ENCODE data around the gene HGF. TPM values are rescaled to one million over a fixed set of nuclear protein-coding genes. Genes with fewer than 3 reads are reported as not detected.

The HGF gene
- polyA plus RNA-seq, 1 of the 3 experiments (the other 2 are of a cell fraction): 1.5 TPM

DNA sequence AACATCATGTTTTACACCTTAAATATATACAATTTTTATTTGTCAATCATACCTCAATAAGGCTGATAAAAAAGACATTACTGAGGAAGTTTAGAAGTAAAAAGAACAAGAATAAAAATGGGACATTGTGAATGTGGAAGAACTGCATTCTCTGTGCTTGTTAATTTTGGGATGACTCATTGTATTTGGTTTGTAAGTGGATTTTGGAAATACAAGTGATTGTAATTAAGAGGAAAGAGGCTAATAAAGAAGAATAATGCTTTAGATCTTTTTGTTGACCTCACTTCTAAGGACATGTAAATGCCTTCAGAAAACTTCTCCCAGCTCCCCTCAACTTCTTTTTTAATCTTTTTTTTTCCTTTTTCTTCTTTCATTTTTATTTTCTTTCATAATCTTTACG lies 76.0 kb downstream of the HGF start:
- POLR2A ChIA-PET: no interaction called here
- no peaks in the 10 kb centered on the region for H3F3A ChIP-seq (replicated peaks; ENCODE audit: insufficient read depth)
- no peak for TF ChIP-seq CHD2 (IDR thresholded peaks at IDR 0.05; ENCODE audit: low read length, partially characterized antibody)
- no peak for TF ChIP-seq RXRA (IDR thresholded peaks at IDR 0.05; ENCODE audit: borderline replicate concordance, low read depth)
- TF ChIP-seq, protein P1, sequence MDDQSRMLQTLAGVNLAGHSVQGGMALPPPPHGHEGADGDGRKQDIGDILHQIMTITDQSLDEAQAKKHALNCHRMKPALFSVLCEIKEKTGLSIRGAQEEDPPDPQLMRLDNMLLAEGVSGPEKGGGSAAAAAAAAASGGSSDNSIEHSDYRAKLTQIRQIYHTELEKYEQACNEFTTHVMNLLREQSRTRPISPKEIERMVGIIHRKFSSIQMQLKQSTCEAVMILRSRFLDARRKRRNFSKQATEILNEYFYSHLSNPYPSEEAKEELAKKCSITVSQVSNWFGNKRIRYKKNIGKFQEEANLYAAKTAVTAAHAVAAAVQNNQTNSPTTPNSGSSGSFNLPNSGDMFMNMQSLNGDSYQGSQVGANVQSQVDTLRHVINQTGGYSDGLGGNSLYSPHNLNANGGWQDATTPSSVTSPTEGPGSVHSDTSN (IDR thresholded peaks at IDR 0.05): no peak
- TF ChIP-seq, protein P2, sequence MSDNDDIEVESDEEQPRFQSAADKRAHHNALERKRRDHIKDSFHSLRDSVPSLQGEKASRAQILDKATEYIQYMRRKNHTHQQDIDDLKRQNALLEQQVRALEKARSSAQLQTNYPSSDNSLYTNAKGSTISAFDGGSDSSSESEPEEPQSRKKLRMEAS (IDR thresholded peaks at IDR 0.05; ENCODE audit: low read depth): no peak
- TF ChIP-seq TAF1 (IDR thresholded peaks at IDR 0.05; ENCODE audit: borderline replicate concordance, low read depth, low read length): no peak
- TF ChIP-seq, protein P3, sequence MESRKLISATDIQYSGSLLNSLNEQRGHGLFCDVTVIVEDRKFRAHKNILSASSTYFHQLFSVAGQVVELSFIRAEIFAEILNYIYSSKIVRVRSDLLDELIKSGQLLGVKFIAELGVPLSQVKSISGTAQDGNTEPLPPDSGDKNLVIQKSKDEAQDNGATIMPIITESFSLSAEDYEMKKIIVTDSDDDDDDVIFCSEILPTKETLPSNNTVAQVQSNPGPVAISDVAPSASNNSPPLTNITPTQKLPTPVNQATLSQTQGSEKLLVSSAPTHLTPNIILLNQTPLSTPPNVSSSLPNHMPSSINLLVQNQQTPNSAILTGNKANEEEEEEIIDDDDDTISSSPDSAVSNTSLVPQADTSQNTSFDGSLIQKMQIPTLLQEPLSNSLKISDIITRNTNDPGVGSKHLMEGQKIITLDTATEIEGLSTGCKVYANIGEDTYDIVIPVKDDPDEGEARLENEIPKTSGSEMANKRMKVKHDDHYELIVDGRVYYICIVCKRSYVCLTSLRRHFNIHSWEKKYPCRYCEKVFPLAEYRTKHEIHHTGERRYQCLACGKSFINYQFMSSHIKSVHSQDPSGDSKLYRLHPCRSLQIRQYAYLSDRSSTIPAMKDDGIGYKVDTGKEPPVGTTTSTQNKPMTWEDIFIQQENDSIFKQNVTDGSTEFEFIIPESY (IDR thresholded peaks at IDR 0.05; ENCODE audit: borderline replicate concordance, low read depth): no peak
- TF ChIP-seq FOXJ3 (CRISPR knock-in tag; IDR thresholded peaks at IDR 0.05): no peak
- TF ChIP-seq YY1 (IDR thresholded peaks at IDR 0.05; ENCODE audit: low read depth): no peak
- TF ChIP-seq FOXM1 (IDR thresholded peaks at IDR 0.05; ENCODE audit: low read depth): no peak
- TF ChIP-seq, protein P4, sequence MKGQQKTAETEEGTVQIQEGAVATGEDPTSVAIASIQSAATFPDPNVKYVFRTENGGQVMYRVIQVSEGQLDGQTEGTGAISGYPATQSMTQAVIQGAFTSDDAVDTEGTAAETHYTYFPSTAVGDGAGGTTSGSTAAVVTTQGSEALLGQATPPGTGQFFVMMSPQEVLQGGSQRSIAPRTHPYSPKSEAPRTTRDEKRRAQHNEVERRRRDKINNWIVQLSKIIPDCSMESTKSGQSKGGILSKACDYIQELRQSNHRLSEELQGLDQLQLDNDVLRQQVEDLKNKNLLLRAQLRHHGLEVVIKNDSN (IDR thresholded peaks at IDR 0.05; ENCODE audit: borderline replicate concordance, low read depth): no peak
- TF ChIP-seq, protein P5, sequence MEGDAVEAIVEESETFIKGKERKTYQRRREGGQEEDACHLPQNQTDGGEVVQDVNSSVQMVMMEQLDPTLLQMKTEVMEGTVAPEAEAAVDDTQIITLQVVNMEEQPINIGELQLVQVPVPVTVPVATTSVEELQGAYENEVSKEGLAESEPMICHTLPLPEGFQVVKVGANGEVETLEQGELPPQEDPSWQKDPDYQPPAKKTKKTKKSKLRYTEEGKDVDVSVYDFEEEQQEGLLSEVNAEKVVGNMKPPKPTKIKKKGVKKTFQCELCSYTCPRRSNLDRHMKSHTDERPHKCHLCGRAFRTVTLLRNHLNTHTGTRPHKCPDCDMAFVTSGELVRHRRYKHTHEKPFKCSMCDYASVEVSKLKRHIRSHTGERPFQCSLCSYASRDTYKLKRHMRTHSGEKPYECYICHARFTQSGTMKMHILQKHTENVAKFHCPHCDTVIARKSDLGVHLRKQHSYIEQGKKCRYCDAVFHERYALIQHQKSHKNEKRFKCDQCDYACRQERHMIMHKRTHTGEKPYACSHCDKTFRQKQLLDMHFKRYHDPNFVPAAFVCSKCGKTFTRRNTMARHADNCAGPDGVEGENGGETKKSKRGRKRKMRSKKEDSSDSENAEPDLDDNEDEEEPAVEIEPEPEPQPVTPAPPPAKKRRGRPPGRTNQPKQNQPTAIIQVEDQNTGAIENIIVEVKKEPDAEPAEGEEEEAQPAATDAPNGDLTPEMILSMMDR (IDR thresholded peaks at IDR 0.05): no peak
- TF ChIP-seq ELF1 (IDR thresholded peaks at IDR 0.05): no peak
- no peak for TF ChIP-seq RCOR1 (IDR thresholded peaks at IDR 0.05; ENCODE audit: low read length)
- TF ChIP-seq, protein P6, sequence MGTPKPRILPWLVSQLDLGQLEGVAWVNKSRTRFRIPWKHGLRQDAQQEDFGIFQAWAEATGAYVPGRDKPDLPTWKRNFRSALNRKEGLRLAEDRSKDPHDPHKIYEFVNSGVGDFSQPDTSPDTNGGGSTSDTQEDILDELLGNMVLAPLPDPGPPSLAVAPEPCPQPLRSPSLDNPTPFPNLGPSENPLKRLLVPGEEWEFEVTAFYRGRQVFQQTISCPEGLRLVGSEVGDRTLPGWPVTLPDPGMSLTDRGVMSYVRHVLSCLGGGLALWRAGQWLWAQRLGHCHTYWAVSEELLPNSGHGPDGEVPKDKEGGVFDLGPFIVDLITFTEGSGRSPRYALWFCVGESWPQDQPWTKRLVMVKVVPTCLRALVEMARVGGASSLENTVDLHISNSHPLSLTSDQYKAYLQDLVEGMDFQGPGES (IDR thresholded peaks at IDR 0.05; ENCODE audit: low read depth, low read length): no peak
- no peak for TF ChIP-seq SIN3A (IDR thresholded peaks at IDR 0.05; ENCODE audit: borderline replicate concordance, low read depth, low read length)
- no peak for TF ChIP-seq TCF12 (IDR thresholded peaks at IDR 0.05)
- TF ChIP-seq, protein P7, sequence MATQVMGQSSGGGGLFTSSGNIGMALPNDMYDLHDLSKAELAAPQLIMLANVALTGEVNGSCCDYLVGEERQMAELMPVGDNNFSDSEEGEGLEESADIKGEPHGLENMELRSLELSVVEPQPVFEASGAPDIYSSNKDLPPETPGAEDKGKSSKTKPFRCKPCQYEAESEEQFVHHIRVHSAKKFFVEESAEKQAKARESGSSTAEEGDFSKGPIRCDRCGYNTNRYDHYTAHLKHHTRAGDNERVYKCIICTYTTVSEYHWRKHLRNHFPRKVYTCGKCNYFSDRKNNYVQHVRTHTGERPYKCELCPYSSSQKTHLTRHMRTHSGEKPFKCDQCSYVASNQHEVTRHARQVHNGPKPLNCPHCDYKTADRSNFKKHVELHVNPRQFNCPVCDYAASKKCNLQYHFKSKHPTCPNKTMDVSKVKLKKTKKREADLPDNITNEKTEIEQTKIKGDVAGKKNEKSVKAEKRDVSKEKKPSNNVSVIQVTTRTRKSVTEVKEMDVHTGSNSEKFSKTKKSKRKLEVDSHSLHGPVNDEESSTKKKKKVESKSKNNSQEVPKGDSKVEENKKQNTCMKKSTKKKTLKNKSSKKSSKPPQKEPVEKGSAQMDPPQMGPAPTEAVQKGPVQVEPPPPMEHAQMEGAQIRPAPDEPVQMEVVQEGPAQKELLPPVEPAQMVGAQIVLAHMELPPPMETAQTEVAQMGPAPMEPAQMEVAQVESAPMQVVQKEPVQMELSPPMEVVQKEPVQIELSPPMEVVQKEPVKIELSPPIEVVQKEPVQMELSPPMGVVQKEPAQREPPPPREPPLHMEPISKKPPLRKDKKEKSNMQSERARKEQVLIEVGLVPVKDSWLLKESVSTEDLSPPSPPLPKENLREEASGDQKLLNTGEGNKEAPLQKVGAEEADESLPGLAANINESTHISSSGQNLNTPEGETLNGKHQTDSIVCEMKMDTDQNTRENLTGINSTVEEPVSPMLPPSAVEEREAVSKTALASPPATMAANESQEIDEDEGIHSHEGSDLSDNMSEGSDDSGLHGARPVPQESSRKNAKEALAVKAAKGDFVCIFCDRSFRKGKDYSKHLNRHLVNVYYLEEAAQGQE (IDR thresholded peaks at IDR 0.05; ENCODE audit: low read depth, low read length): no peak
- no peak for TF ChIP-seq POLR2AphosphoS5 (IDR thresholded peaks at IDR 0.05; ENCODE audit: low read depth, low read length)
- TF ChIP-seq EZH2phosphoT487 (IDR thresholded peaks at IDR 0.05; ENCODE audit: borderline replicate concordance, low read depth): no peak
- no peak for TF ChIP-seq NFIC (IDR thresholded peaks at IDR 0.05; ENCODE audit: borderline replicate concordance)
- H4K20me1 ChIP-seq (ENCODE audit: insufficient read depth): no peaks in the 10 kb centered on the region
- CTCF ChIA-PET: interaction anchor here (0.9 kb wide), 1 partner anchor 36 kb away, joined by 3 read pairs; no protein-coding TSS in a partner anchor
- H3K9me3 ChIP-seq: no peaks in the 10 kb centered on the region; the same call in 1 of the 2 replicates
- H3K4me3 ChIP-seq (ENCODE audit: low read depth in 2 of 2, low read length in 1 of 2): no peak overlapping the region
- H3K79me2 ChIP-seq (ENCODE audit: insufficient read depth): no peaks in the 10 kb centered on the region
- no peak overlapping the region for H3K9ac ChIP-seq
- WGBS (ENCODE audit: low lambda C conversion rate): 83% methylated on average over 1 of the region's 1 CpG
- H3K4me1 ChIP-seq (ENCODE audit: control insufficient read depth in 1 of 2, insufficient read depth in 2 of 2, low read depth in 1 of 2, low read length in 1 of 2): peaks cover 4 to 6% of the 10 kb centered on the region in 2 experiments; a peak in 3 of 4 replicates
- no peak overlapping the region for H3K27ac ChIP-seq (ENCODE audit: low read depth in 2 of 2, low read length in 1 of 2)
- H2AFZ ChIP-seq (ENCODE audit: low read depth): 0 out of 2 replicates have a peak overlapping the region, but pooled peaks have one; percentile 12
- no peaks in the 10 kb centered on the region for H3K36me3 ChIP-seq (replicated peaks in 1 of 2; ENCODE audit: control insufficient read depth in 1 of 2, insufficient read depth in 2 of 2, low read length in 1 of 2)
- no peaks in the 10 kb centered on the region for H3K9me2 ChIP-seq
- no peak overlapping the region for H3K4me2 ChIP-seq
- no peaks in the 10 kb centered on the region for H3K27me3 ChIP-seq (ENCODE audit: insufficient read depth)
- DNase-seq: no peak

Measured in SK-N-SH (cell line).